ENCODE data around the gene NXPH2. TPM values are rescaled to one million over a fixed set of nuclear protein-coding genes. Genes with fewer than 3 reads are reported as not detected.

The NXPH2 gene
- total and polyA plus RNA-seq, 2 of the 13 experiments (the other 11 are each of a cell fraction or from before 2014, with no cell fraction given), result not detected

DNA sequence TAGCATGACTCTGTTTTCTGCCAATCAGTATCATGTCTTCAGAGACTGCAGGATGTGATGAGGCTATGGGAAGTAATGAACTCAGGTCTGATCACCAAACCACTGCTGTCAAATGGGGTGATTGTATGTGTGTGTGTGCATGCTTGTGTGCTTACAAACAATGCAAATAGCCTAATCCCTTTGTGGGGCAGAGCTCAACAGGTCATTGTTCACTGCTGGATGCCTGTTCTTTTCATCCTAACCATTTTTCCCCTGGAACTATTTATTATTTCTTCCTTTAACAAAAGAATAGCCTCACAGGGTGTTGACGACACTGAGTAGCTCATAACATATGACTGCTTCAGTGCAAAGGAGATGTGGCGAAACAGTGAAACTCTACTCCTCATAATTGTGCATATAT lies 55.9 kb downstream of the NXPH2 start:
- Histone ChIP-seq H3K27ac (ENCODE audit: extremely low read length, insufficient read depth, low read length) (no peak overlapping the region), H3K9ac (ENCODE audit: insufficient read depth, low read depth, low read length) (no peak overlapping the region), H3K4me2 (ENCODE audit: low read depth, low read length) (peak overlapping the region; percentile 62), H4K20me1 (ENCODE audit: insufficient read depth, low read length) (no peaks in the 10 kb centered on the region), H3K27me3 (ENCODE audit: control insufficient read depth in 1 of 2, insufficient read depth in 2 of 2, low read length in 2 of 2) (peaks cover 2 to 15% of the 10 kb centered on the region in 2 experiments; a peak in 2 of 5 replicates), H3K36me3 (replicated peaks in 1 of 2; ENCODE audit: control insufficient read depth in 1 of 2, insufficient read depth in 2 of 2, low read length in 2 of 2) (no peaks in the 10 kb centered on the region), H3K4me3 (replicated peaks in 1 of 3; ENCODE audit: insufficient read depth in 1 of 3, low read depth in 2 of 3, low read length in 3 of 3) (no peak overlapping the region; a peak in 1 of 6 replicates), H2AFZ (ENCODE audit: low read length) (no peak overlapping the region), H3K79me2 (ENCODE audit: insufficient read depth, low read length) (no peaks in the 10 kb centered on the region), H3K9me3 (ENCODE audit: low read length) (no peaks in the 10 kb centered on the region), H3K4me1 (ENCODE audit: insufficient read depth, low read length) (peaks cover 49% of the 10 kb centered on the region)
- in situ Hi-C loops (cut with HindIII; ENCODE audit: extremely low pct_ligation_motif_present, low pct_unique_long_range_greater_than_20kb), result no loop called here
- ChIA-PET POLR2A (interaction anchor here (2.0 kb wide), 1 partner anchor 11 kb away, joined by 15 read pairs; no protein-coding TSS in a partner anchor), CTCF (ENCODE audit: low intra/inter-chr PET ratio, low total read pairs) (no interaction called here)
- DNase-seq (ENCODE audit: low spot score) (peak; percentile 41), FAIRE-seq (no peak), ATAC-seq (peak; percentile 71)
- 27% methylated on average over 2 of the region's 2 CpGs for WGBS (ENCODE audit: low lambda C conversion rate)
- intact Hi-C loops (cut with micrococcal nuclease; ENCODE audit: unreplicated experiment), result no loop called here
- BruUV-seq (replicated peaks), result no TSS peak
- TF ChIP-seq TEAD3 (CRISPR knock-in tag; optimal IDR thresholded peaks at IDR 0.05; ENCODE audit: borderline replicate concordance) (peak; percentile 51), FOXA3 (CRISPR knock-in tag; IDR thresholded peaks at IDR 0.05) (0 out of 2 replicates have a peak, but pooled peaks have one; percentile 16), MAFG (CRISPR knock-in tag; IDR thresholded peaks at IDR 0.05) (no peak), TBX2 (CRISPR knock-in tag; IDR thresholded peaks at IDR 0.05; ENCODE audit: borderline replicate concordance) (no peak), MXI1 (IDR thresholded peaks at IDR 0.05; ENCODE audit: borderline replicate concordance, low read depth, low read length) (0 out of 3 replicates have a peak, but pooled peaks have one; percentile 17), MIER3 (CRISPR knock-in tag; IDR thresholded peaks at IDR 0.05; ENCODE audit: borderline replicate concordance) (no peak), SOX6 (IDR thresholded peaks at IDR 0.05) (no peak), SOX6 (CRISPR knock-in tag; IDR thresholded peaks at IDR 0.05) (peak; percentile 85), EP300 (IDR thresholded peaks at IDR 0.05; ENCODE audit: low read depth in 2 of 2, low read length in 2 of 2) (peak in 1 of 2 experiments; percentile 32; a peak in 1 of 4 replicates), EP300 (CRISPR knock-in tag; IDR thresholded peaks at IDR 0.05; ENCODE audit: borderline replicate concordance) (no peak), KLF13 (CRISPR knock-in tag; IDR thresholded peaks at IDR 0.05) (no peak), POGZ (CRISPR knock-in tag; IDR thresholded peaks at IDR 0.05) (no peak), XRCC5 (optimal IDR thresholded peaks at IDR 0.05; ENCODE audit: low read length) (peak; percentile 42), NFKB2 (CRISPR knock-in tag; IDR thresholded peaks at IDR 0.05; ENCODE audit: borderline replicate concordance) (no peak), SOX13 (IDR thresholded peaks at IDR 0.05) (peak; percentile 76), SOX13 (CRISPR knock-in tag; conservative IDR thresholded peaks at IDR 0.05 in 1 of 2, IDR thresholded peaks at IDR 0.05 in 1 of 2) (peak in 1 of 2 experiments; percentile 88; a peak in 2 of 4 replicates)
- TF ChIP-seq, protein P1, sequence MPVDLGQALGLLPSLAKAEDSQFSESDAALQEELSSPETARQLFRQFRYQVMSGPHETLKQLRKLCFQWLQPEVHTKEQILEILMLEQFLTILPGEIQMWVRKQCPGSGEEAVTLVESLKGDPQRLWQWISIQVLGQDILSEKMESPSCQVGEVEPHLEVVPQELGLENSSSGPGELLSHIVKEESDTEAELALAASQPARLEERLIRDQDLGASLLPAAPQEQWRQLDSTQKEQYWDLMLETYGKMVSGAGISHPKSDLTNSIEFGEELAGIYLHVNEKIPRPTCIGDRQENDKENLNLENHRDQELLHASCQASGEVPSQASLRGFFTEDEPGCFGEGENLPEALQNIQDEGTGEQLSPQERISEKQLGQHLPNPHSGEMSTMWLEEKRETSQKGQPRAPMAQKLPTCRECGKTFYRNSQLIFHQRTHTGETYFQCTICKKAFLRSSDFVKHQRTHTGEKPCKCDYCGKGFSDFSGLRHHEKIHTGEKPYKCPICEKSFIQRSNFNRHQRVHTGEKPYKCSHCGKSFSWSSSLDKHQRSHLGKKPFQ (CRISPR knock-in tag; IDR thresholded peaks at IDR 0.05; ENCODE audit: insufficient replicate concordance), result no peak
- TF ChIP-seq, protein P2, sequence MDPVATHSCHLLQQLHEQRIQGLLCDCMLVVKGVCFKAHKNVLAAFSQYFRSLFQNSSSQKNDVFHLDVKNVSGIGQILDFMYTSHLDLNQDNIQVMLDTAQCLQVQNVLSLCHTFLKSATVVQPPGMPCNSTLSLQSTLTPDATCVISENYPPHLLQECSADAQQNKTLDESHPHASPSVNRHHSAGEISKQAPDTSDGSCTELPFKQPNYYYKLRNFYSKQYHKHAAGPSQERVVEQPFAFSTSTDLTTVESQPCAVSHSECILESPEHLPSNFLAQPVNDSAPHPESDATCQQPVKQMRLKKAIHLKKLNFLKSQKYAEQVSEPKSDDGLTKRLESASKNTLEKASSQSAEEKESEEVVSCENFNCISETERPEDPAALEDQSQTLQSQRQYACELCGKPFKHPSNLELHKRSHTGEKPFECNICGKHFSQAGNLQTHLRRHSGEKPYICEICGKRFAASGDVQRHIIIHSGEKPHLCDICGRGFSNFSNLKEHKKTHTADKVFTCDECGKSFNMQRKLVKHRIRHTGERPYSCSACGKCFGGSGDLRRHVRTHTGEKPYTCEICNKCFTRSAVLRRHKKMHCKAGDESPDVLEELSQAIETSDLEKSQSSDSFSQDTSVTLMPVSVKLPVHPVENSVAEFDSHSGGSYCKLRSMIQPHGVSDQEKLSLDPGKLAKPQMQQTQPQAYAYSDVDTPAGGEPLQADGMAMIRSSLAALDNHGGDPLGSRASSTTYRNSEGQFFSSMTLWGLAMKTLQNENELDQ (CRISPR knock-in tag; IDR thresholded peaks at IDR 0.05; ENCODE audit: borderline replicate concordance), result no peak
- TF ChIP-seq, protein P3, sequence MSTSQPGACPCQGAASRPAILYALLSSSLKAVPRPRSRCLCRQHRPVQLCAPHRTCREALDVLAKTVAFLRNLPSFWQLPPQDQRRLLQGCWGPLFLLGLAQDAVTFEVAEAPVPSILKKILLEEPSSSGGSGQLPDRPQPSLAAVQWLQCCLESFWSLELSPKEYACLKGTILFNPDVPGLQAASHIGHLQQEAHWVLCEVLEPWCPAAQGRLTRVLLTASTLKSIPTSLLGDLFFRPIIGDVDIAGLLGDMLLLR (CRISPR knock-in tag; IDR thresholded peaks at IDR 0.05), result no peak
- TF ChIP-seq, protein P4, sequence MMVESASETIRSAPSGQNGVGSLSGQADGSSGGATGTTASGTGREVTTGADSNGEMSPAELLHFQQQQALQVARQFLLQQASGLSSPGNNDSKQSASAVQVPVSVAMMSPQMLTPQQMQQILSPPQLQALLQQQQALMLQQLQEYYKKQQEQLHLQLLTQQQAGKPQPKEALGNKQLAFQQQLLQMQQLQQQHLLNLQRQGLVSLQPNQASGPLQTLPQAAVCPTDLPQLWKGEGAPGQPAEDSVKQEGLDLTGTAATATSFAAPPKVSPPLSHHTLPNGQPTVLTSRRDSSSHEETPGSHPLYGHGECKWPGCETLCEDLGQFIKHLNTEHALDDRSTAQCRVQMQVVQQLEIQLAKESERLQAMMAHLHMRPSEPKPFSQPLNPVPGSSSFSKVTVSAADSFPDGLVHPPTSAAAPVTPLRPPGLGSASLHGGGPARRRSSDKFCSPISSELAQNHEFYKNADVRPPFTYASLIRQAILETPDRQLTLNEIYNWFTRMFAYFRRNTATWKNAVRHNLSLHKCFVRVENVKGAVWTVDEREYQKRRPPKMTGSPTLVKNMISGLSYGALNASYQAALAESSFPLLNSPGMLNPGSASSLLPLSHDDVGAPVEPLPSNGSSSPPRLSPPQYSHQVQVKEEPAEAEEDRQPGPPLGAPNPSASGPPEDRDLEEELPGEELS (CRISPR knock-in tag; IDR thresholded peaks at IDR 0.05), result peak; percentile 57

All from HepG2 (cell line).